ENCODE measurements around the gene C20orf204.

The C20orf204 gene

GRCh38 chr20:64051561-64052325 is 15.8 kb downstream of the C20orf204 start:
- H3K9me3 Mint-ChIP-seq: no peaks in the 10 kb centered on the region
- H3K4me3 Mint-ChIP-seq: no peak overlapping the region
- DNase-seq: no peak
- peak overlapping the region; percentile 62 for H3K27ac Mint-ChIP-seq
- peaks cover 70% of the 10 kb centered on the region for H3K27me3 Mint-ChIP-seq
- CTCF ChIA-PET: interaction anchor here (4.7 kb wide), 1 partner anchor 12 kb away, joined by 27 read pairs; no protein-coding TSS in a partner anchor
- H3K4me1 Mint-ChIP-seq: peaks cover 17% of the 10 kb centered on the region
- no peaks in the 10 kb centered on the region for H3K36me3 Mint-ChIP-seq

GRCh38 chr20:64052326-64052722 is 16.3 kb downstream of the C20orf204 start:
- Mint-ChIP-seq H3K27me3 (peaks cover 64% of the 10 kb centered on the region), H3K27ac (no peak overlapping the region), H3K4me3 (no peak overlapping the region), H3K4me1 (peaks cover 23% of the 10 kb centered on the region), H3K9me3 (no peaks in the 10 kb centered on the region), H3K36me3 (peaks cover 1% of the 10 kb centered on the region)
- no peak for DNase-seq
- CTCF ChIA-PET: interaction anchor here (4.7 kb wide), 1 partner anchor 12 kb away, joined by 27 read pairs; no protein-coding TSS in a partner anchor

GRCh38 chr20:64052987-64053840 is 17.2 kb downstream of the C20orf204 start:
- H3K4me3 Mint-ChIP-seq: no peak overlapping the region
- CTCF ChIA-PET: interaction anchor here (1.1 to 4.7 kb wide), 2 partner anchors 13 to 73 kb away, joined by 4 to 27 read pairs; partner anchors contain the start of gene SAMD10
- no peak for DNase-seq
- H3K27ac Mint-ChIP-seq: no peak overlapping the region
- peaks cover 62% of the 10 kb centered on the region for H3K27me3 Mint-ChIP-seq
- peaks cover 2% of the 10 kb centered on the region for H3K36me3 Mint-ChIP-seq
- H3K9me3 Mint-ChIP-seq: no peaks in the 10 kb centered on the region
- H3K4me1 Mint-ChIP-seq: peaks cover 31% of the 10 kb centered on the region

DNA sequence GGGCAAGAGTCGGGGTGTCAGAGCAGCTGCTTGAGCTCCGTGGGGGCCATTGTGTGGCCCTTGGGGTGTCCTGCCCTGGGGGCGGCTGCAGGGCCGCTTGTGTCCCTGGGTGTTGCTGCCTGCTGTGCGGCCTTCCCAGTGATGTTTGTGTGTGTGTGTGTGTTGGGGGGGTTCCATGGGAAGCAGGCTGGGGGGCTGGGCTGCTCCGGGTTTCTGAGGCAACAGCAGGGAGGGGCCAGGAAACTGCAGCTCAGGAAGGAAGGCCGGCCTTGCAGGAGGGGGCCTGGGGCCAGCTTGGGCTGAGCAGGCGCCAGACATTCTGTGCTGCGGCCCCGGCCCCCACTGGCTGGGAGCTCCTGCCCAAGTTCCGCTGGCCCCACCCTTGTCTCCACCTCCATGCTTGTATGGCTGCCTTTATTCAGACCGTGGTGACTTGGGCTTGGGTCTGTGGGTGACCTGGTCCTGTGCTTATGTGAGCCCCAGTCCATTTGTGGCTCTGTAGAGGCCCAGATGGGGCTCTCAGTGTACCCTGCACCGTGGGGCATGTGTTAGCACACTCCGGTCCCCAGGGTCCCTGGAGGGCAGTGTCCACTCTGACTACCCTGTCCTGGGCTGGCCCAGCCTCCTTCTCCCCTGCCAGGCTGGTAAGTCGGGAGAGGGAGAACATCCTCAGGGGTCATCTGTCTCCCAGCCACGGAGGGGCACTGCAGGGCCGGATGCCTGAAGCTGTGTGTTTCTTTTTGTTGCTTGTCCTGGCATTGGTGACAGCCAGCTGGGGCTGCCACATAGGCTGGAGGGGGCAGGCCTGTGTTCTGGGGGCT is 18.1 kb downstream of the C20orf204 start:
- no peak overlapping the region for H3K4me3 Mint-ChIP-seq
- no peak overlapping the region for H3K27ac Mint-ChIP-seq
- H3K36me3 Mint-ChIP-seq: peaks cover 2% of the 10 kb centered on the region
- H3K4me1 Mint-ChIP-seq: peaks cover 34% of the 10 kb centered on the region
- no peaks in the 10 kb centered on the region for H3K9me3 Mint-ChIP-seq
- H3K27me3 Mint-ChIP-seq: peaks cover 62% of the 10 kb centered on the region
- DNase-seq: no peak
- CTCF ChIA-PET: interaction anchor here (0.7 to 4.7 kb wide), 3 partner anchors 14 to 74 kb away, joined by 3 to 27 read pairs (median 4); partner anchors contain the start of gene SAMD10

DNA sequence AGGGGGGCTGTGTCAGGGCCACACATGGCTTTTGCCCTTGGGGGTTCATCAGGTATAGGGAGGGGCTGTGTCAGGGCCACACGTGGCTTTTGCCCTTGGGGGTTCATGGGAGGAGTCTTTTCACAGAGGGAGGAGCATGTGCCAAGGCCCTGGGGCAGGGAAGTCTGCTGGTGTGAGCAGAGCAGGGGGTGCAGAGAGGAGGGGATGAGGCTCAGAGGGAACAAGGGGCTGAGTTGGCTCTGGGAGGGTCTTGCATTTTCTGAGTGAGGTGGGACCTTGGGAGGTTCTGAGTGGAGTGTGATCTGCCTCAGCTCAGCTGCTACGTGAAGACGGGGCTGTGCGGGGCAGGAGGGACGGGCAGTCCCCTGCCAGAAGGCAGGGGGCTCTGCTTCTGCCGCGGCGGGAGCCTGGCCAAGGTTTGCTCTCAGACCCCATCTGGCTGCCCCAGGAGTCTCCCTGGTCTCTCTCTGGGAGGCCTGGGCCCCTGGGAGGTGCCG is 19.5 kb downstream of the C20orf204 start:
- peaks cover 62% of the 10 kb centered on the region for H3K27me3 Mint-ChIP-seq
- peak overlapping the region; percentile 24 for H3K27ac Mint-ChIP-seq
- H3K9me3 Mint-ChIP-seq: no peaks in the 10 kb centered on the region
- CTCF ChIA-PET: interaction anchor here (4.7 kb wide), 1 partner anchor 15 kb away, joined by 27 read pairs; no protein-coding TSS in a partner anchor
- peaks cover 2% of the 10 kb centered on the region for H3K36me3 Mint-ChIP-seq
- no peak overlapping the region for H3K4me3 Mint-ChIP-seq
- peaks cover 35% of the 10 kb centered on the region for H3K4me1 Mint-ChIP-seq
- no peak for DNase-seq

DNA sequence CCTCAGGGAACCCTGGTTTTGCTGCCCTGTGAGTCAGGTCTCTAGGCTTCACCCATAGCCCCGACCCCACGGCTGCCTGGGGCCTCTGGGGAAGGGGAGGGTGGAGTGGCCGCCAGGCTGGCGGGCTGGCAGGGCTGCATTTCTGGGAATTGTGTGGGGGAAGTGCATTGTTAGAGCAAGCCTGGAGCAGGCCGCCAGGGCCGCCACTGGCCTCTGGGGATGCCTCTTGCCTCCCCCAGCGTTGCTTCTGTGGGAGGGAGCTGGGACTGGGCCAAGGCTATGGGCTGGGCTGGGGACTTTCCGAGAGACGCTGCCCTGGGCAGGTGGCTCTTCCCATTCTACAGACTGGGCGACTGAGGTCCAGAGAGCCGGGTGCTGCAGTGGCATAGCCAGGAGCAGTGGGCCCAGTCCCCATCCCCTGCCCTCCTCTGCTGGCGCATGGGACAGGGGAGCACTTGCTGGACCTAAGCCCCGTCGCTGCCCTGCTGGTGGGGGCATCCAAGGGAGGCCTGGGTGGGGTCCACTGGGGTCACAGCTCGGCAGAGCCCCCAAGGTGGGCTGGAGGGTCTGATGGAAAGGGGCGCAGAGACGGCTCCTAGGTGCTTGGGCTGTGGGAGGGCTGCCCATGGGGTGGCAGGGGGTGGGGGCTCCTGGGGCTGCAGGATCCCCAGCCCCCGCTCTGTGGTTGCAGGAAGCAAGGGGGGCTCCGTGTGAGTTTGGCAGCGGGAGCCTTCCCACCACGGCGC is 20.1 kb downstream of the C20orf204 start:
- Mint-ChIP-seq H3K27ac (no peak overlapping the region), H3K27me3 (peaks cover 56% of the 10 kb centered on the region), H3K4me1 (peaks cover 35% of the 10 kb centered on the region), H3K36me3 (peaks cover 2% of the 10 kb centered on the region), H3K9me3 (no peaks in the 10 kb centered on the region), H3K4me3 (no peak overlapping the region)
- CTCF ChIA-PET: interaction anchor here (4.7 kb wide), 1 partner anchor 16 kb away, joined by 27 read pairs; no protein-coding TSS in a partner anchor
- DNase-seq: no peak

- no peaks in the 10 kb centered on the region for H3K9me3 Mint-ChIP-seq
- CTCF ChIA-PET: no interaction called here
- H3K4me1 Mint-ChIP-seq: peaks cover 35% of the 10 kb centered on the region
- no peak for DNase-seq
- no peak overlapping the region for H3K4me3 Mint-ChIP-seq
- peaks cover 2% of the 10 kb centered on the region for H3K36me3 Mint-ChIP-seq
- H3K27me3 Mint-ChIP-seq: peaks cover 51% of the 10 kb centered on the region
- H3K27ac Mint-ChIP-seq: no peak overlapping the region
Observed at GRCh38 chr20:64056639-64056888, 20.6 kb downstream of the C20orf204 start.

DNA sequence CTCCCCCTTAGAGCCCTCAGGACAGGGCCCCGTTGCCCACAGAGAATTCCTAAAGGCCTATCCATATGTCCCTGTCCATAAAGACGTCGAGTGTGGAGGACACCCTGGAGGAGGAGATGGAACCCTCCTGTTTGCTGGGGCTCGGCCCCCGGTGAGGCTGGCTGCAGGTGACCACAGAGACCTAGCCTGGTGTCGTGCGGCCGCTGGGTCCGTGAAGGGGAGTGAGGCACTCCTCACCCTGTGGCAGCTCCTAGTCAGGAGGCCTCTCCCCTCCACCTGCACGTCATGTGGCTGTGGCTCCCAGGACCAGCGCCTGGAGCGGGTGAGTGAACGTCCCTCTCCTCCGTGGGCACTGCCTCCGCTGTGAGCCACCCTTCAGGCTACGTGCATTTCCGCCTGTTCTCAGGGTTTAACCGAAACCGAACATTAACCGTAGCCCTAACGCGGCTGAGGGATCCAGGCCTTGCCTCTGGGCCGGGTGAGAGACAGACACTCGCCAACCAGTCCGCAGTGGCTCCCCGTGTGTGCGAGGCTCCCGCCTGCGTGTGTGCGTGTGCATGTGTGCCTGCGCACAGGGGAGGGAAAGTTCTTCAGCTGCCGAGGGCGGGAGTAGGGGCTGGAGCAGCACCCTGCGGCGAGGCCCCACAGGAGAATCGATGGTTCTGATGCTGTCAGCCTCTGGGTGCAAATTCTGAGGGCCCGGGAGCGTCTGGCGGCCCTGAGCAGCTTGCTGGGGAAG is 21.1 kb downstream of the C20orf204 start:
- H3K4me1 Mint-ChIP-seq: peaks cover 38% of the 10 kb centered on the region
- H3K4me3 Mint-ChIP-seq: peak overlapping the region; percentile 76
- peaks cover 2% of the 10 kb centered on the region for H3K36me3 Mint-ChIP-seq
- CTCF ChIA-PET: interaction anchor here (0.6 to 2.8 kb wide), 11 partner anchors 8 to 192 kb away, joined by 3 to 16 read pairs (median 3); partner anchors contain the start of genes PRPF6, SAMD10, SOX18 and TPD52L2
- peaks cover 46% of the 10 kb centered on the region for H3K27me3 Mint-ChIP-seq
- no peaks in the 10 kb centered on the region for H3K9me3 Mint-ChIP-seq
- H3K27ac Mint-ChIP-seq: peak overlapping the region; percentile 86
- DNase-seq: peak; percentile 62

- CTCF ChIA-PET: interaction anchor here (0.6 to 2.8 kb wide), 11 partner anchors 9 to 192 kb away, joined by 3 to 16 read pairs (median 3); partner anchors contain the start of genes PRPF6, SAMD10, SOX18 and TPD52L2
- peak overlapping the region; percentile 86 for H3K27ac Mint-ChIP-seq
- no peaks in the 10 kb centered on the region for H3K9me3 Mint-ChIP-seq
- DNase-seq: peak; percentile 89
- peaks cover 43% of the 10 kb centered on the region for H3K4me1 Mint-ChIP-seq
- peak overlapping the region; percentile 76 for H3K4me3 Mint-ChIP-seq
- peaks cover 2% of the 10 kb centered on the region for H3K36me3 Mint-ChIP-seq
- peaks cover 39% of the 10 kb centered on the region for H3K27me3 Mint-ChIP-seq
Observed at GRCh38 chr20:64057628-64058498, 21.9 kb downstream of the C20orf204 start.

- H3K27ac Mint-ChIP-seq: no peak overlapping the region
- peaks cover 41% of the 10 kb centered on the region for H3K4me1 Mint-ChIP-seq
- peaks cover 33% of the 10 kb centered on the region for H3K27me3 Mint-ChIP-seq
- H3K4me3 Mint-ChIP-seq: peak overlapping the region; percentile 76
- peaks cover 2% of the 10 kb centered on the region for H3K36me3 Mint-ChIP-seq
- no peak for DNase-seq
- CTCF ChIA-PET: interaction anchor here (1.7 to 2.8 kb wide), 2 partner anchors 20 to 78 kb away, joined by 7 to 16 read pairs; partner anchors contain the start of genes PRPF6 and SAMD10
- H3K9me3 Mint-ChIP-seq: no peaks in the 10 kb centered on the region
Observed at GRCh38 chr20:64058536-64058935, 22.6 kb downstream of the C20orf204 start.

- H3K27ac Mint-ChIP-seq: peak overlapping the region; percentile 45
- peaks cover 1% of the 10 kb centered on the region for H3K36me3 Mint-ChIP-seq
- H3K27me3 Mint-ChIP-seq: peaks cover 25% of the 10 kb centered on the region
- peak overlapping the region; percentile 86 for H3K4me3 Mint-ChIP-seq
- DNase-seq: no peak
- CTCF ChIA-PET: interaction anchor here (3.6 kb wide), 1 partner anchor 23 kb away, joined by 17 read pairs; no protein-coding TSS in a partner anchor
- H3K9me3 Mint-ChIP-seq: no peaks in the 10 kb centered on the region
- peaks cover 62% of the 10 kb centered on the region for H3K4me1 Mint-ChIP-seq
Observed at GRCh38 chr20:64062276-64062595, 26.3 kb downstream of the C20orf204 start.
